Heart left ventricle (tissue), 13 donors: ENCODE measurements around the gene KCTD10.

Experiments used
- POLR2A ChIP-seq, 2 donors: fragments of 450-650 bp; IDR thresholded peaks; one replicate each; pipeline ENCODE4 v1.6.1; 2017; ENCODE audit warnings: antibody characterized with exemption in 2 of 2, mild to moderate bottlenecking in 2 of 2, moderate library complexity in 2 of 2
- TF ChIP-seq, protein P1 (sequence below), 12 donors: fragments of 200-600 bp; sonication (generic) in 4 of 12; IDR thresholded peaks; one replicate each; pipeline versions ENCODE4 v1.5.0 to v1.8.0; 2018 to 2022; ENCODE audit warnings: antibody characterized with exemption in 12 of 12, mild to moderate bottlenecking in 5 of 12
- donor health status: ischemic (EF 13 %, LVEDD 7.1; RV severe dilation, severe dysfunction).
- donor health status: DM: no; HTN: yes; CAD: no.
- donor health status: DM: no; HTN: no; CAD: no.
- donor health status: ischemic (EF 25% LVEDD 6.9; RV normal size, moderate dysfunction).
- donor health status: ischemic (EF 25% LVEDD 5.7; RV mildly dilated, moderate dysfunction).
- donor health status: ischemic (EF 35%, LVEDD 5.7; RV mildly dilated, moderate dysfunction).
- donor health status: nonischemic (EF 11% LVEDD 7.7; RV severe dilation, severe dysfunction).
- donor health status: DM: yes; HTN: yes; CAD: no.
- donor health status: PGD.
- donor health status: ischemic (EF 29% LVEDD 5.4; RV normal size, mild dysfunction).
- donor health status: nonischemic (EF 23%, LVEDD 6.1; RV moderate dilation, normal function).

DNA sequence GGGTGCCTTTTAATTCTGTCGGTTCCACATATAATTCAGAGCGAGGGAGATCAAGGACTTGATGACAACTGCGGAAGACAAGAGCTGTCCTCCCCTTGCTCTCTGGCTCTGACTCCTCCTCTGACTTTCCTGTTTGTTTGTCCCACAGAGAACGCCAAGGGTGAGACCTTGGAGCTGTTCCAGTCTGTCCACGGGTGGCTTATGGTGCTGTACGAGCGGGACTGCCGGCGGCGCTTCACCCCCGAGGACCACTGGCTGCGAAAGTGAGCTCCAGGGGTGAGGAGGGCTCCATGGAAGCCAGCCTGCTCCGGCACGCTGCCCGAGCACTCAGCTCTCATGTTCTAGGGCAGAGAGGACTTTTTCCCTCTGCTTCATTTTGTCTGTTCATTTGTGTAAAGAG is 33.1 kb upstream of the KCTD10 start:
- TF ChIP-seq, protein P1, sequence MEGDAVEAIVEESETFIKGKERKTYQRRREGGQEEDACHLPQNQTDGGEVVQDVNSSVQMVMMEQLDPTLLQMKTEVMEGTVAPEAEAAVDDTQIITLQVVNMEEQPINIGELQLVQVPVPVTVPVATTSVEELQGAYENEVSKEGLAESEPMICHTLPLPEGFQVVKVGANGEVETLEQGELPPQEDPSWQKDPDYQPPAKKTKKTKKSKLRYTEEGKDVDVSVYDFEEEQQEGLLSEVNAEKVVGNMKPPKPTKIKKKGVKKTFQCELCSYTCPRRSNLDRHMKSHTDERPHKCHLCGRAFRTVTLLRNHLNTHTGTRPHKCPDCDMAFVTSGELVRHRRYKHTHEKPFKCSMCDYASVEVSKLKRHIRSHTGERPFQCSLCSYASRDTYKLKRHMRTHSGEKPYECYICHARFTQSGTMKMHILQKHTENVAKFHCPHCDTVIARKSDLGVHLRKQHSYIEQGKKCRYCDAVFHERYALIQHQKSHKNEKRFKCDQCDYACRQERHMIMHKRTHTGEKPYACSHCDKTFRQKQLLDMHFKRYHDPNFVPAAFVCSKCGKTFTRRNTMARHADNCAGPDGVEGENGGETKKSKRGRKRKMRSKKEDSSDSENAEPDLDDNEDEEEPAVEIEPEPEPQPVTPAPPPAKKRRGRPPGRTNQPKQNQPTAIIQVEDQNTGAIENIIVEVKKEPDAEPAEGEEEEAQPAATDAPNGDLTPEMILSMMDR (IDR thresholded peaks at IDR 0.05), result no peak
- TF ChIP-seq POLR2A (IDR thresholded peaks at IDR 0.05), result no peak
